Metanephros (tissue), 2 donors: ENCODE data around the gene RAB15. TPM values are rescaled to one million over a fixed set of nuclear protein-coding genes. Genes with fewer than 3 reads are reported as not detected.

ENCODE experiments used
- small RNA-seq: library from RNA; depleted of rRNA; stranded (forward); fragments of <200 nt; gene quantifications from one replicate; pipeline ENCODE3, GENCODE V24; 2014; ENCODE audit warnings: low replicate concordance
- total RNA-seq: library from RNA; depleted of rRNA; stranded (reverse); fragments of >200 nt; gene quantifications from one replicate; pipeline ENCODE4 v1.2.3, GENCODE V29; 2014

Gene RAB15
- total RNA-seq: 6.5 TPM

DNA sequence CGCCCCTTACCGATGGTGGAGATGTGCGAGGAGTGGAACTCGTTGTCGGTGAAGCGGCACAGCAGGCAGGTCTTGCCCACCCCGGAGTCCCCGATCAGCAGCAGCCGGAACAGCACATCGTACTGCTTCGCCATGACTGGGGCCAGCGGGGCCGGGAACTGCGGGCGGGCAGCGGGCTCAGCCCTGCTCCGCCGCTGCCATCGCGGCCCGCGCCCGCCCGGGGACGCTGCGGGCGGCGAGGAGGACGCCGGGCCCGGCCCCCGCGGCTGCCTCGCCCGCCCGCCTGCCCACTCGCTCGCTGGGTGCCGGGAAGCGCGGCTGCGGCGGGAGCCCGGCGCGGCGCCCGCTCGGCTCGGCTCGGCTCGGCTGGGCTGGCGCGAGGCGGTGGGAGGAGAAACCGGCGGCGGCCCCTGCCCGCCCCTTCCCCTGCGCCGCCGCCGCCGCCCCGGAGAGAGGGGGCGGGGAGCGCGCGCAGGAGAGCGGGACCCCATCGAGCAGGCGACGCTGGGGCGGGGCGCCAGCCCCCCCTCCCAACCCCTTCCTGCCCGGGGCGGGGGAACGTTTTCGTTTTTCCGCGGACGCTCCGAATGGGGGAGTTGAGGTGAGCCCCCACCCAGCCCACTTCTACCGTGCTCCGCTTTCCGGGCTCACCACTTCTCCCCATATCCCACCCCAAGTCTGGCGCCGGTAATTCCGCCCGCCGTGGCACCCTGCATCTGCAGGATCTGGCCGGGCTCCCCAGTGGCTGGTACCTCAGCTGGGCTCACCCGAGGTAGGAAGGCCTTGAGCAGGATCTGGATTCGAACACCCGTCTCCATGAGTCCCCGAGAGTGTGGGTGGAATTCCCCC, at the start of gene RAB15:
TSS of gene RAB15 (minus strand) at position 394 of the 849 bp plus-strand sequence. CDS start at position 134, 260 bp downstream.

GRCh38 chr14:64986648-64987437, 14.7 kb upstream of the RAB15 start, which contains the start of gene FNTB:
Gene FNTB (plus strand): TSS chr14:64986895. CDS start chr14:64986954, 59 bp downstream.

GRCh38 chr14:64942531-64943111, 29.5 kb downstream of the RAB15 start, which contains the start of gene GPX2:
Gene GPX2 (minus strand): TSS chr14:64942745. CDS start chr14:64942726, 19 bp downstream.

DNA sequence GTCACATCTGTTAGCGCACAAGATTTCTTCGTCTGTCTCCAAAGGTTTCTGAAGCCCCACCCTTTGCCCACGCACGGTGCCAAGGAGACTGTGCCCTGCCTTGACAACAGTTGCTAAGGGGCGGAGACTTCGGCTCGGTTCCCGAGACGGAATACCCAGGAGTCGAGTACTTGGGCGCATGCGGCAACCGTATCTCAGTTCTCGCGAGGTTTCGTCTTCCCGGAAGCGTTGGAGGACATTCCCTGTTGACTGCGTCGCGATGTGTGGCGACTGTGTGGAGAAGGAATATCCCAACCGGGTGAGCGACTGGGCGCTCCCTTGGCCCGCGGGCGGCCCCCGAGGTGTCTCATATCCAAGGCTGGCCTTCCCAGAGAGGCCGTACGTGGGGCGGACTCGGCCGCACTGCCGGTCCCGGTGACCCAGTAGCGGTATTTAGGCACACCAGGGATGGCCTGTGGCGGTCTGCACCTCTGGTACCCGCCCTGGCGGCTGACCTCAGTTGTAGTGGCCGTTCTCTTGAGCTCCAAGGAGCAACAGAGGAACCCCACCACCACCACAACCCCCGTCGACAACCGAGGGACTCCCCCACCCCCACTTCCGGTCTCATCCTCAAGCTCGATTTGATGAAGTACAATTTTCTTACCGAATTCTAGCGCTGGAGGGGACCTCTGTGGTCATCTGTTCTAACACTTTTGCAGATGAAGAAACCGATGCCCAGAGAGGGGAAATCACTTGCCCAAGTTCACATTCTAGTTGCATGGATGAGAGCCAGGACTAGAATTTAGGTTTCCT, 57.7 kb downstream of the RAB15 start, which contains the start of gene CHURC1:
TSS of gene CHURC1 (plus strand) at position 219 of the 792 bp plus-strand sequence. CDS start at position 260, 41 bp downstream.

Small RNA genes lying within 50 kb of the gene (small RNA-seq; reads per million reads assigned to genes)
- not detected for gene RPPH1-2P

Other genes starting within 250 kb of the RAB15 start
- 89.3 TPM for gene SPTB, start 92.4 kb downstream of the RAB15 start, total RNA-seq
- gene CHURC1, start 57.9 kb downstream of the RAB15 start, total RNA-seq: 39.7 TPM
- gene GPX2, start 29.6 kb downstream of the RAB15 start, total RNA-seq: 2.5 TPM
- gene FNTB, start 14.6 kb upstream of the RAB15 start, total RNA-seq: 28.1 TPM
- 38.5 TPM for gene MAX, start 130.2 kb upstream of the RAB15 start, total RNA-seq